Dermis microvascular lymphatic vessel endothelial cell (primary cell): ENCODE data around the gene RHOA. TPM values are rescaled to one million over a fixed set of nuclear protein-coding genes. Genes with fewer than 3 reads are reported as not detected.
"Not testable (repeated sequence)": the region's sequence is repeated elsewhere in the genome, so short reads cannot be mapped to it uniquely, and the experiment has no call there.

Experiments
- DNase-seq, 2 donors: peaks; one replicate each; pipeline versions ENCODE4 v3.0.0 to v3.0.0-alpha.2; 2010; ENCODE audit warnings: low read depth in 2 of 2
- total RNA-seq: library from RNA; depleted of rRNA; stranded (reverse); fragments of >200 nt; gene quantifications from 2 replicates; pipeline ENCODE4 v1.2.1, GENCODE V29; 2014

RHOA gene
- total RNA-seq, 1 donor from 2014 or later: 572 TPM

DNA sequence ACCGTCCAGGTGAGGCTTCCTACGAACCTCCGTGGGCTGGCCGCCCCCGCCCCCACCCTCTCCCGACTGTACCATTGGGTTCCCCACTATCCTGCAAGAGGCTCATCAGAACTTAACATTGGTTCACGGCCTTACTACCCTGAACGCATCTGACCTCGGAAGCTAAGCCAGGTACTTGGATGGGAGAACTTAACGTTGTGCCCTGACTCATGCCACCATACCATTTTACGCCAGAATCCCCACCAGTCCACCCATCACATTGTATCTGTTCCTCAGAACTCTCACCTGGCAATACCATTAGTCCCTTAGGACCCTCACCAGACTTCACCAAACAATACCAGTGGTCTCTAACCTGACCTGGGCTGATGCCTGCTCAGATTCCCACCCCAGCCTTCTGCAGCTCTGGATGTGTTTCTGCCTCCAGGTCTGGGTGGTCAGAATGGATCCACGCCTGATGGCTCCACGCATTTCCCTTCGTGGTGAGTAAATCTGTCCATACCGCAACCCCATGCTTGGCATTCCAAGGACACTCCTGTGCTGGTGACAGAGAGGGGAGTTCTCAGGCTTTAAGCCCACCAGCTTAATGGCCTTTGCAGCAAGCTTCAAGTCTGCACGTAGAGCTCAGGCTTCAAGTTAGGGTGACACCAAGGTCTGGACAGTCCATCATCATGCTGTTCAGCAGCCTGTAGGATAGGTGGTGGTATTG lies 1.0 kb upstream of the RHOA start:
- peak in 1 of 2 donors; percentile 18 for DNase-seq

DNA sequence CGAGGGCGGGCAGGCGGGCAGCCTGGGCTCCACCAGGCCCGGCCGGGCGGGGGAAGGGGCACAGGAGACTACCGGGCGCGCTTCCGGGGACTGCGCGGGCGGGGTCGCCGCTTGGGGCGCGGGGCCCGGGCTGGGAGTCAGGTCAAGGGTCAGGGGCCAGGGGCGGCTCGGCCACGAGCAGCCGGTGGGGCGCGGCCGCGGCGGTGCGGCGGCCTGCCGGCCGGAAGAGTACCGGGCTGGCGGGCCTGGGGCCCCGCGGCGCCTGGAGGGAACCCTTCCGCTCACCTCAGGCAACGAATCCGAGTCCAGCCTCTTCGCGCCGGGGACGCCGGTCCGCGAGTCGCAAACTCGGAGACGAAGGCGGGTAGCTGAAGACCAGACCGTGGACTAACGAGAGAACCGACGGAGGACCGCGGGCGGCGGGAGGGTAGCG lies 225 bp downstream of the RHOA start:
- DNase-seq: no peak

DNA sequence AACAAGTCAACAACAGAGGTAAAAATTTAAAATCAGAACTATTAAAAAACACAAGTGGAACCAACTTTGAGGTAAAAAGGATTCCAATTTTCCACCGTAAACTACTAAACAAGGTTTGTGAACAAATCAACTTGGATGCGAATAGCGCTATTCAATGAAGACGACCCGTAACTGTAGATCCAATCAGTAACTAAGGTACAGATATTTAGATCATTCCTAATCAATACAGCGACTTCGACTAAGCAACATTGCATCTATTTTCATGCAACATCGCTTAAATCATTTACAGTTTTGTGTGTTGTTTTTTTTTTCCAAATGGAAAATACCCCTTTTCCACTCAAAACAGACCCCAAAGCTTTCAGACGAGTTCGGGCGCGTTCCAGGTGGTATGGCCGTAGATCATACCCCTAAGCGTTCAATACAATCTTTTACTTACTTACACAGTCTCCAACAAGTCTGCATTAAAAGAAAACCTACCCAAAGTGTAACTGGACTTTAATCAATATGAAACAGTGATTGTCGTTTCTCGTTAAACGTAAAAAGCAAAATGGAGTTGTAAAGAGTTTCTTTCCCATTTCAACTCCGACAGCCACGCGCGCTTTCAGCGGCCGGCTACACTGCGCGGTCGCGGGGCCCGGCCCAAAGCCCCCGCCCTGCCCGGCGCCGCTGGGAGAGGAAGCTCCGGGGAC lies 786 bp downstream of the RHOA start:
- peak in 1 of 2 donors; percentile 45 for DNase-seq

DNA sequence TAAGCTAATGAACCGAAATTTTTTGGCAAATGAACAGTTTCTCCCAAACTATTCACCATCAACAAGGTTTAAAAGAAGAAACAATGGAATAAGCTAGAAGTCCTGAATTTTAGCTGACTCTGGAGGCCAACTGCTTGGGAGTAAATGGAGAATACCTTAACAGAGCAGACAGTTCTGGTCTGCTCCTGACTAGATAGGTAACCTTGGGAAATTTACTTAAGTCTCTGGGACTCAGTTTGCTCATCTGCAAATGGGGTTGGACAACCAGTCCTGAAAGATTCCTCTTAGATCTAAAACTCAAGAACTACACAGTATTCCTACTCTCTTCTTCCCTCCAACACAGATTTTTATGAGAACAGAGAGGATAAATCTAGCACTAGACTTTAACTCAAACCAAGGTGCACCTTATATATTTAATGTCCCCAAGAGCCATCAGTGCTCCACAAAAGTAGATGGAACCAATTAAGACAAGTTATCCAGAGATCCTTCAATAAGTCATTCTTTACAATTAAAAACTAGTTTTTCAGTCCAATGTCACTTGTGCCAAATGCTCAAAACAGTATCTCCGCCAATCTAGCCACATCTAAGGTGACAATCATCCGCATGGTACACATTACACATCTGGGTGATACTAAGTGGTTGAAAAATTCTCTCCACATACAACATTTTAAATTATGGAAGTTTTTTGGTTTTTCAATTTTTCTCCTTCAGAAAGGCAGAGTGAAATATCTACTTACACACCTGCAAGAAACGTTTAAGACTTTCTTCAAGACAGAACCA lies 1.5 kb downstream of the RHOA start:
- DNase-seq: no peak

DNA sequence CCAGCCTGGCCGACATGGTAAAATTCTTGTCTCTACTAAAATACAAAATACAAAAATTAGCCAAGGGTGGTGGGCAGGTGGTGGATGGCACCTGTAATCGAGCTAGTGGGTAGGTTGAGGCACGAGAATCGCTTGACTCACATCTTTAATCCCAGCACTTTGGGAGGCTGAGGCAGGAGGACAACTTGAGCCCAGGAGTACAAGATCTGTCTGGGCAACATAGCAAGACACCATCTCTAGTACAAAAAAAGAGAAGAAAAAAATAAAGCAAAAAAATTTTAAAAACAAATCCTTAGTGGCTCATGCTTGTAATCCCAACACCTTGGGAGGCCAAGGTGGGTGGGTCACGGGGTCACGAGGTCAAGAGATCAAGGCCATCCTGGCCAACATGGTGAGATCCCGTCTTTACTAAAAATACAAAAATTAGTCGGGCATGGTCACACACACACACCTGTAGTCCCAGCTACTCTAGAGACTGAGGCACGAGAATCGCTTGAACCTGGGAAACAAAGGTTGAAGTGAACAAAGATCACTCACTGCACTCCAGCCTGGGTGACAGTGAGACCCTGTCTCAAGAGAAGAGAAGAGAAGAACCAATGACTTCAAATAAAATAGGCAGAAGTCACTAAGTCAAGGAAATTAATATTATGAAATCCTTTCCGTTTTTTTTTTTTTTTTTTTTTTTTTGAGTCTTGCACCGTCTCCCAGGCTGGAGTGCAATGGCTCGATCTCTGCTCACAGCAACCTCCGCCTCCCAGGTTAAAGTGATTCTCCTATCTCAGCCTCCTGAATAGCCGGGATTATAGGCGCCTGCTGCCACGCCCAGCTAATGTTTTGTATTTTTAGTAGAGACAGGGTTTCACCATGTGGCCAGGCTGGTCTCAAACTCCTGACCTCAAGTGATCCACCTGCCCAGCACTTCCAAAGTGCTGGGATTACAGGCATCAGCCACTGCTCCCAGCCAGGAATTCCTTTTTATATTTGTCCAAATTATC lies 4.9 kb downstream of the RHOA start:
- DNase-seq: no peak

DNA sequence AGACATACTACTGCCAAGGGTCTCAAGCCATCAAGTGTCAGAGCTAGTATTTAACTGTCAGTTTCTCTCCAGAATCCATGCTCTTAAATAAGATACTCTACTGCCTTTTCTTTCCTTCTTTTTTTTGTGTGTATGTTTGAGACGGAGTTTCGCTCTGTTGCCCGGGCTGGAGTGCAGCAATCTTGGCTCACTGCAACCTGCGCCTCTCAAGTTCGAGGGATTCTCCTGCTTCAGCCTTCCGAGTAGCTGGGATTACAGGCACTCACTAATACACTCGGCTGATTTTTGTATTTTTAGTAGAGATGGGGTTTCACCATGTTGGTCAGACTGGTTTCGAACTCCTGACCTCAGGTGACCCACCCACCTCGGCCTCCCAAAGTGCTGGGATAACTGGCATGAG lies 6.2 kb downstream of the RHOA start:
- DNase-seq: not testable (repeated sequence)

DNA sequence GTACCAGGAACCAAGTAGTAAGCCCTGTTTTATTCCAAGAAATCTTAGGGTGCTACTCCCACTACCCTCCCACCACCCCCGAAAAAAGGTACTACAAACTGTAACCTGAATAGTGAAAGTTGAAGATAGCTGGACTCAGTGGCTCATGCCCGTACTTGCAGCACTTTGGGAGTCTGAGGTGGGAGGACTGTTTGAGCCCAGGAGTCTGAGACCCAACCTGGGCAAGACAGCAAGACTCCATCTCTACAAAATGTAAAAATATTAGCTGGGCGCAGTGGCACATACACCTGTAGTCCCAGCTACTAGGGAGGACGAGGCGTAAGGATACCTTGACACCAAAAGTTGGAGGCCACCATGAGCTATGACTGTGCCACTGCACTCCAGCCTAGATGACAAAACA lies 7.9 kb downstream of the RHOA start:
- DNase-seq: no peak

DNA sequence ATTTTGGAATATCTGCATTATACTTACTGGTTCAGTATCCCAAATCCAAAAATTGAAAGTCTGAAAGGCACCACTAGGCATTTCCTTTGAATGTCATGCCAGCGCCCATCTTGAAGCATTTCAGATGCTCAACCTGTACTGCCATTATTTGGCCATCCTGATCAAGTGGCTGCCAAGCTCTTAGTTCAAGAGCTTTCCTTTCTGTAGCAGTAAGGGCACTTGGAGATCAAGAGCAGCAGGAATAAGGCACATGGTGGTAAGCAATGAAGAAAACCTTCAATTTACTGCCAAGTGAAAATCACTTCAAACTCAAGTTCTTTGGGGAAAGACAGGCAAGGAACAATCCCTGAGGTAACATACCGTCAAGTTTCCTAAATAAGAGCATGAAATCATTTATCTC lies 10.0 kb downstream of the RHOA start:
- DNase-seq: no peak

DNA sequence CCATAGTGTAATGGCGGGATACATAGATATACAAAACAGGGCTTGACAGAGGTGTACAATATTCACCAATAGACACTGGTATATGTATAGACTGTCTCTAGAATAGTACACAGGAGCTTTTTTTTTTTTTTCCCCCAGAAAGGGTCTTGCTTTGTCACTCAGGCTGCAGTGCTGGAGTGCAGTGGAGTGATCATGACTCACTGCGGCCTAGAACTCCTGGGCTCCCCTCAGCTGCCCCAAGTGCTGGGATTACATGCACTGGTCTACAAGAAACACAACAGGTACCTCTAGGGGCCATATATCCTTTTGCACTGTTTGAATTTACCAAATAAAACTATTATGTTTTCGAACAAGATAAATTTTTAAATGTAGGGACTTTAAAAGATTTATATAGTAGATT lies 12.3 kb downstream of the RHOA start:
- no peak for DNase-seq

DNA sequence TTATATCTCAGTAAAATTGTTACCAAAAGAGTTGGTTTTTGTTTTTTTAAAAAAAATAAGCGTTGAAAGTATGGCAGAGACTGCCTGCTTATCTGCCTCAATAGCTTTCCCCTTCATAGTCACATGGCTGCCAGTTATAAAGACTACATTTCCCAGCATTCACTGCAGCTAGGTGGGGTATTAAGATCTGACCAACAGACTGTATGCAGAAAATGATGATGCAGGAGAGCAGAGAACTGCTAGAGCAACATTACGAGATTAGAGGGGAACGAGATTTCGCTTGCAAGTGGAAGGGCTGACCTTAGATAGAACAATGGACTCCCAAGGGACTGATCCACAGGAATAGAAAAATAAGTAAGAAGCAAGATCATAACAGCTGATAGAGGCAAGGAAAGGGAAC lies 14.3 kb downstream of the RHOA start:
- DNase-seq: peak in 1 of 2 donors; percentile 66

DNA sequence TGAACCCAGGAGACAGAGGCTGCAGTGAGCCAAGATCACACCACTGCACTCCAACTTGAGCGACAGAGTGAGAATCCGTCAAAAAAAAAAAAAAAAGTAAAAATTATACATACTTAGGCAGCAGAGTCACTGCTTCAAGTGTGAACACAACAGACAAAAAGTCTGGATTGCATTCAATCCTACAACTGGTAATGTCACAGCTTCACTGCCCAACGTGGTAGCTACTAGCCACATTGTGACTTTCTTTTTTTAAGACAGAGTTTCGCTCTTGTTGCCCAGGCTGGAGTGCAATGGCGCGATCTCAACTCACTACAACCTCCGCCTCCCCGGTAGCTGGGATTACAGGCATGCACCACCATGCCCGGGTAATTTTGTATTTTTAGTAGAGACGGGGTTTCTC lies 20.5 kb downstream of the RHOA start:
- DNase-seq: not testable (repeated sequence)

DNA sequence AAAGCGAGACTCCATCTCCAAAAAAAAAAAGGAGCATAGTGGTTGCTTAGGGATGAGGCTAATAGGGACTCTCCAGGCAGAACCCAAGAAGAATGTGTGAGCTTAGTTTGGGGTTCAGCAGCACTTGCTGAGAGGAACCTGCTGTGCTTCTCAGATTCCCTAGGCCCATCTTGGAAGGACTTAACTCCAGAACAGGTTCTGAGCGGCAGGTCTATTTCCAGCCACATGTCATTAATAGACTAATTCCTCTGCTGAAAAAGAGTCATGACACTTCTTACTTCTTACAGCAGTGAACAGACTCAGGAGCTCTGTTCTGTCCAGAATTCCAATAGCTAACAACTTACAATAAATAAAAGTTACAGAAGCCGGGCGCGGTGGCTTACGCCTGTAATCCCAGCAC lies 22.5 kb downstream of the RHOA start:
- DNase-seq: no peak

DNA sequence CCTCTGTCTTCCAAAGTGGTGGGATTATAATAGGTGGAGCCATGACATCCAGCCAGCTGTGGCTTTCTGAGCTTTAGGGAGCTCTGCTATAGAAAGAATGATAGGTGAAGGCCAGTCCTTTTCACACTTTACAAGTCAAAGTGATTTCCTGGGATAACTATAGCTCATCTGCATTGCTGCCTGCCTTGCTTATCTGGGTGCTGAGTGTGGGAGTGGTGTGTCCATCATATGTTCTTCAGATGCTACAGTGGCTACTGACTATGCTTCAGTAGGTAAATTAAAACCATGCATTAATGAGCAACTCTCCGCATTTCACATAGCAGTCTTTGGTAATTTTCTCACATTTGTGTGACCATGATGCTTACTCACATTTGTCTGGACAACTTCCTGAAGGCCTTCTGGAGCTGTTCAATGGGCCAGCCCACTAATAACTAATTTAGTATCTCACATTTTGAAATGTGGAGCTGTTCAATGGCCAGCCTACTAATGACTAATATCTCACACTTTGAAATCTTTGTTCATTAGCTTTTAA lies 23.4 kb downstream of the RHOA start:
- peak in 1 of 2 donors; percentile 25 for DNase-seq

DNA sequence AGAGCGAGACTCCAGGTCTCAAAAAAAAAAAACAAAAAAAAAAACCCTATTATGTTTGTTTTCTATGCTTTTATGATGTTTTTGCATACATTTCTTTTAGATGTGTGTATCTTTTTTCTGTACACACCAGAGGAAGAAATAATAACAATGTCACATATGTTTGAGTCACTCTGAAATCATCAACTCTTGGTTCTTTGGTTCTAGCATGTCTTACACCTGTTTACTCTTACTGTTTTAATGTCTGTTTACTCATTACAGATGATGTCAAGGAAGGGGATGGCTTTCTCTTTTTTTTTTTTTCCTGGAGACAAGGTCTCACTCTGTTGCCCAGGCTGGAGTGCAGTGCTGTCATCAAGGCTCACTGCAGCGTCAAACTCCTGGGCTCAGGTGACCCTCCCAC lies 24.1 kb downstream of the RHOA start:
- no peak for DNase-seq

DNA sequence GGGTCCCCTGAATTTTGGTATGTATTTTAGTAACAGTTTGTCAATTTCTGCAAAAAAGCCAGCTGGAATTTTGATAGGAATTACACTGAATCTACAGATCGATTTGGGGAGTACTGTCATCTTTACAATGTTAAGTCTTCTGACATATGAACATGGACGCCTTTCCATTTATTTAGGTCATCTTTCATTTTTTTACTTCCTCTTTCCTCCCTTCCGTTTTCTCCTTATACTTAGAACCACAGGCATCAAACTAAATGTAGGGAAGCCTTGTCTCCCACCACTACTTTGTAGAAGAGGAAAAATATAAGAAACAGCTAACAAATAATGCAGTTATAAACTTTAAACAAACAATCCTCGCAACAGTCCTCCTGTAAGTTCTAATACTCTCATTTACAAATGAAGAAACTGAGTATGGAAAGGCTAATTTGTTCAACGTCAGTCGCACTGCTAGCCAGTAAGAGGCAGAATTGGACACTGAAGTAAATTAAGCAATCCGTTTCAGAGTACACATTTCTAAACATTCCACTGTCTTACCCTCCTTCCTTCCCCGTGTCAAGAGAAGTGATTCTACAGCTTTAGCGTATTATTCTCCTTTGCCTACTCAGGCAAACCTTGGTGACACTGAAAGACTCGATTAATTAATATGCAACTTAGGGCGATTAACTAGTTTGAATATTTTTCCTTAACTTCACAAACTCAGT lies 25.6 kb downstream of the RHOA start:
- no peak for DNase-seq

DNA sequence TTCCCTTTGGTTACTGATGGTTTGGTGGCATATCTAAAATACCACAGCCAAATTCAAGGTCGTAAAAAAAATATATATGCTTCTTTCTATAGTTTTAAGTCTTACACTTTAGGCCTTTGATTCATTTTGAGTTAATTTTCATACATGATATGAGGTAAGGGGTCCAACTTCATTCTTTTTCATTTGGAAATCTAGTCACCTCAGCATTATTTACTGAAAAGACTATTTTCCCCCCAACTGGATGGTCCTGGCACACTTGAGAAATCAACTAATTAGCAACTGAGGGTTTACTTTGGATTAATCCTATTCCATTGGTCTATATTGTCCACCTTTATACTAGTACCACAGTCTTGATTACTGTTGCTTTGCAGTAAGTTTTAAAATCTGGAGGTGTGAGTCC lies 26.2 kb downstream of the RHOA start:
- no peak for DNase-seq

DNA sequence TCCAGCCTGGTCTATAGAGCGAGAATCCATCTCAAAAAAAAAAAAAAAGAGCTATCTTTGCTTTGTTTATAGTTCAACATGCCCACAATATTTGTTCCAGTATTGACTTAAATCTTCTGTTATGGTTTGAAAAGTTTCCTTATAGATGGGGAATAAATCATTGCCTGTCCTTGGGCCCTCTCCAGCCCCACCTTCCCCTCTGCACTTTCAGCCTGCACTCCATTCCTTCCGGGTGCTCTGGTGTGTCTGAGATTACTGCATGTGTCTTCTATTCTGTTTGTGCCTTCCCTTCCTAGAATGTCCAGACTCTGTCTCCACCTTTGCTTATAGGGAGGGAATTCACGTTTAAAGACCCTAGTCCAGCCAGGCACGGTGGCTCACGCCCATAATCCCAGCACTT lies 28.4 kb downstream of the RHOA start:
- DNase-seq: no peak

DNA sequence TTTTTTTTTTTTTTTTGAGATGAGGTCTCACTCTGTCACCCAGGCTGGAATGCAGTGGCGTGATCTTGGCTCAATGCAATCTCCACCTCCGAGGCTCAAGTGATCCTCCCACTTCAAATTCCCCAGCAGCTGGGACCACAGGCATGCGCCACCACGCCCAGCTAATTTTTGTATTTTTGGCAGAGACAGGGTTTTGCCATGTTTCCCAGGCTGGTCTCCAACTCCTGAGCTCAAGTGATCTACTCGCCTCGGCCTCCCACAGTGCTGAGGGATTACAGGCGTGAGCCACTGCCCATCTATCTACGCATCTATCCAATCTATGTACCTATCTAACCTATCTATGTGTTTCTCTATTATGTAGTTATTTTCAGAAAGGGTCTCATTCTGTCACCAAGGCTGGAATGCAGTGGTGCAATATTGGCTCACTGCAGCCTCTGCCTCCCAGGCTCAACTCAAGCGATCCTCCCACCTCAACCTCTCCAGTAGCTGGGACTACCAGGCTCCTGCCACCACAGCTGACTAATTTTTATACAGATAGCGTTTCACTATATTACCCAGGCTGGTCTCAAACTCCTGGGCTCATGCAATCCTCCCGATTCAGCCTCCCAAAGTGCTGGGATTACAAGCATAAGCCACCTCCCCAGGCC lies 33.4 kb downstream of the RHOA start:
- no peak for DNase-seq

DNA sequence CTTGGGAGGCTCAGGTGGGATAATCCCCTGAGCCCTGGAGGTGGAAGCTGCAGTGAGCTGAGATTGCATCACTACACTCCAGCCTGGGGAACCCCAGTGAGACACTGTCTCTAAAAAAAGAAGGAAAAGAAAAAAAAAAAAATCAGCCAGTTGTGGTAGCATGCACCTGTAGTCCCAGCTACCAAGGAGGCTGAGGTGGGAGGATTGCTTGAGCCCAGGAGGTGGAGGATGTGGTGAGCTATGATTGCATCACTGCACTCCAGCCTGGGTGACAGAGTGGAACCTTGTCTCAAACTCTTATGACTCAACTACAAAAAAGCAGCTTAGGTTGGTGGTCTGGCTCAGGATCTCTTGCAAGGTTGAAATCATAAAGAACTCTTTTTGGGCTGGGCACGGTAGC lies 34.3 kb downstream of the RHOA start:
- no peak for DNase-seq

DNA sequence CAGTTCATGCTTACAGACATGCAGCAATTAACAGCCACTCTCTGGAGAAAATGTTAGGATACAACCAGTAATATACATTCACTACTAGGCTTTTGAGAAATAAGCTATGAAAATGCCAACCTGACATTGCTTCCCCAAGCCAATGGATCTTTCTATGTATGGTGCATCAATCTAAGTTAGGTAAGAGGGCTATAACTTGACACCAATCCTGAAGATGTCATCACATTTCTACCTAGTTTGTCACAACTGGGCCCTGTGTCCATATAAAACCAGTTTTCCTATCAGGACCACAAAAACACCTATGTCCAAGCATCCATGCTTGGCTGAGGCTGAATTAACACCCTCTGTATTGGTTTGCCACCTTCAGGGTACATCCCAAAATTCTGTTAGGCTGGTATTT lies 39.8 kb downstream of the RHOA start:
- no peak for DNase-seq
